OCI-LY7 (cell line): ENCODE results near the gene NUP205. TPM values are rescaled to one million over a fixed set of nuclear protein-coding genes. Genes with fewer than 3 reads are reported as not detected.
A peak's percentile ranks its signal among the peaks of the same experiment; 100 is the strongest.

Experiments used
- BruUV-seq: library from RNA; stranded (reverse); fragments of 400-500 nt; replicated peaks from 2 replicates; lab custom pipeline; 2021; lab: Mats Ljungman, UMichigan
- CTCF ChIA-PET: fragments of 300-600 bp; sonication (Branson Sonifier 250); formaldehyde crosslinking; loops from one replicate; lab custom pipeline; 2022; ENCODE audit warnings: antibody characterized with exemption; ENCODE audit not compliant: unreplicated experiment; lab: Charles Lee
- POLR2A ChIA-PET: fragments of 300-600 bp; sonication (Branson Sonifier 250); formaldehyde crosslinking; loops from one replicate; lab custom pipeline; 2022; ENCODE audit warnings: antibody characterized with exemption; lab: Charles Lee
- DNase-seq: peaks from one replicate; pipeline ENCODE4 v3.0.0-alpha.2; 2015; ENCODE audit warnings: low spot score
- H2AFZ ChIP-seq: fragments of 200-600 bp; sonication (generic), shearing (Covaris generic); 2 replicates; pipeline ENCODE4 v1.6.1; 2014; ENCODE audit warnings: mild to moderate bottlenecking, antibody characterized with exemption, low read length, moderate library complexity
- H3K27ac ChIP-seq: fragments of 200-600 bp; sonication (generic); 2 replicates; pipeline ENCODE4 v1.5.1; 2014; ENCODE audit warnings: mixed run types, low read depth, mild to moderate bottlenecking, moderate library complexity, low read length, inconsistent platforms; ENCODE audit not compliant: poor library complexity, severe bottlenecking
- H3K36me3 ChIP-seq: fragments of 200-600 bp; sonication (generic); 2 replicates; pipeline ENCODE4 v1.6.1; 2014; ENCODE audit warnings: mild to moderate bottlenecking, antibody characterized with exemption, low read length, moderate library complexity, mixed read lengths; ENCODE audit not compliant: insufficient read depth
- H3K4me1 ChIP-seq: fragments of 200-600 bp; sonication (generic); 2 replicates; pipeline ENCODE4 v1.5.1; 2014; ENCODE audit warnings: mild to moderate bottlenecking, low read length; ENCODE audit not compliant: insufficient read depth, poor library complexity, severe bottlenecking
- H3K4me2 ChIP-seq: fragments of 200-600 bp; sonication (generic); 2 replicates; pipeline ENCODE4 v1.6.1; 2014; ENCODE audit warnings: mild to moderate bottlenecking, low read length
- H3K4me3 ChIP-seq: fragments of 200-600 bp; sonication (generic); 2 replicates; pipeline ENCODE4 v1.5.1; 2014; ENCODE audit warnings: mild to moderate bottlenecking, low read depth, low read length; ENCODE audit not compliant: poor library complexity, severe bottlenecking
- H3K79me2 ChIP-seq: fragments of 200-600 bp; sonication (generic); 2 replicates; pipeline ENCODE4 v1.6.1; 2016; ENCODE audit warnings: low read depth, mild to moderate bottlenecking, low read length, moderate library complexity, mixed read lengths; ENCODE audit not compliant: insufficient read depth
- H3K9me2 ChIP-seq: fragments of 200-600 bp; sonication (generic); 2 replicates; pipeline ENCODE4 v1.6.1; 2016; ENCODE audit warnings: mild to moderate bottlenecking, low read length, mixed read lengths; ENCODE audit not compliant: insufficient read depth
- H3K9me3 ChIP-seq: fragments of 200-600 bp; sonication (generic); 2 replicates; pipeline ENCODE4 v1.6.1; 2014; ENCODE audit warnings: mild to moderate bottlenecking, mixed run types, low read length, mixed read lengths
- H4K20me1 ChIP-seq: fragments of 200-600 bp; sonication (generic); 2 replicates; pipeline ENCODE4 v1.6.1; 2014; ENCODE audit warnings: mild to moderate bottlenecking, antibody characterized with exemption, low read length, moderate library complexity, mixed read lengths; ENCODE audit not compliant: insufficient read depth
- CTCF ChIP-seq: fragments of 200-600 bp; sonication (generic); conservative IDR thresholded peaks from 2 replicates; pipeline ENCODE4 v1.5.1; 2014; ENCODE audit warnings: mild to moderate bottlenecking, antibody characterized with exemption, low read length, moderate library complexity, mixed read lengths
- EZH2phosphoT487 ChIP-seq: fragments of 200-600 bp; sonication (generic); IDR thresholded peaks from 2 replicates; pipeline ENCODE4 v1.6.1; 2018; ENCODE audit warnings: low read depth, borderline replicate concordance, mild to moderate bottlenecking, mixed run types, antibody characterized with exemption, low read length, moderate library complexity, mixed read lengths
- intact Hi-C: fragments of 100-400 bp; cut with micrococcal nuclease; formaldehyde crosslinking; loops from one replicate; pipeline ENCODE4 v1.10.0; 2022; ENCODE audit not compliant: unreplicated experiment
- total RNA-seq, 2 experiments: library from RNA; depleted of rRNA in 1 of 2; stranded (reverse); fragments of >200 nt in 1 of 2; shearing (Covaris generic) in 1 of 2; gene quantifications; 2 replicates each; pipeline ENCODE4 v1.2.3, GENCODE V29; 2014 to 2022

The NUP205 gene
- total RNA-seq, 2 experiments from 2014 or later = 115 to 132 TPM

DNA sequence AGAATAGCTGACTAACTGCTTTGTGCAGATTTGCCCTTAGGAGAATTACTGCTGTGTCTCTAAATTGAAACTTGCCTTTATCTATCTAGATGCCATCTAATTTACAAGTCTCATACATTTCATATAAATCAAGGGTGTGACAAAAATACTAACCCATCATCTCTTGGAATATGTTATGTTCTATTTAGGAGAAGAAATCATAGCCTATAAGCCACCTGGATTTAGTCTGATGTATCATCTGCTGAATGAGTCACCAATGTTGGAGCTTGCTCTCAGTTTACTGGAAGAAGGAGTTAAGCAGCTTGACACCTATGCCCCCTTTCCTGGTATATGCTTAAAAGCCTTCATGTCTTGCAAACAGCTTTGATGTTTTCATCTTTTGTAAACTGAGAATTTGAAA lies 43.5 kb downstream of the NUP205 start:
- intact Hi-C loops = loop anchor here (2.0 to 5.0 kb wide), 2 partner anchors 41 to 316 kb away; no protein-coding TSS in a partner anchor
- TF ChIP-seq EZH2phosphoT487 = no peak
- TF ChIP-seq CTCF = no peak
- Histone ChIP-seq H3K9me3 (no peaks in the 10 kb centered on the region), H3K4me1 (no peaks in the 10 kb centered on the region), H3K4me3 (no peak overlapping the region), H2AFZ (no peak overlapping the region), H4K20me1 (no peaks in the 10 kb centered on the region), H3K79me2 (no peaks in the 10 kb centered on the region), H3K36me3 (peaks cover 97% of the 10 kb centered on the region), H3K27ac (no peak overlapping the region), H3K4me2 (no peak overlapping the region), H3K9me2 (no peaks in the 10 kb centered on the region)
- ChIA-PET CTCF (no interaction called here), POLR2A (interaction anchor here (0.7 to 1.2 kb wide), 2 partner anchors 9 to 44 kb away, joined by 3 read pairs; no protein-coding TSS in a partner anchor)
- TSS peak; percentile 1 for BruUV-seq
- no peak for DNase-seq

DNA sequence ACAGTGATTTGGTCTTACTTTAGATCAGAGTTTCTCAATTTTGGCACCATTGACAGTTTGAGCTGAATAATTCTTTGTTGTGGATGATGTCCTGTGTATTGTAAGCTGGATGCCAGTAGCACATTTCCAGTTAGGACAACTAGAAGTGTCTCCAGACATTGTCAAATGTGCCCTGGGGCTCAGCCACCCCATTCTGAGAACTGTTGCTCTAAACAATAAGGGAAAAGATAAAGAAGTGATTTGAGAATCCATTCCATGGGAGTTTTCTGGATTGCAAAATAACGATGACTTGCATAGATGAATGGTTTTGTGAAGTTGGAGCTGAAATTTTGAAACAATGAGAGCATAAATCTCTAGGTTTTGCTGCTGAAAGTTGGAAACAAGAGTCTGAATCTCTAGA lies 44.6 kb downstream of the NUP205 start:
- DNase-seq = no peak
- H3K9me2 ChIP-seq = no peaks in the 10 kb centered on the region
- H2AFZ ChIP-seq = no peak overlapping the region
- BruUV-seq = no TSS peak
- H4K20me1 ChIP-seq = no peaks in the 10 kb centered on the region
- no peaks in the 10 kb centered on the region for H3K9me3 ChIP-seq
- H3K4me2 ChIP-seq = no peak overlapping the region
- TF ChIP-seq CTCF (no peak), EZH2phosphoT487 (no peak)
- H3K4me1 ChIP-seq = no peaks in the 10 kb centered on the region
- CTCF ChIA-PET = no interaction called here
- H3K79me2 ChIP-seq = no peaks in the 10 kb centered on the region
- H3K27ac ChIP-seq = no peak overlapping the region
- H3K36me3 ChIP-seq = peaks cover 99% of the 10 kb centered on the region
- intact Hi-C loops = loop anchor here (5.0 kb wide), 1 partner anchor 40 kb away; no protein-coding TSS in a partner anchor
- H3K4me3 ChIP-seq = no peak overlapping the region
- POLR2A ChIA-PET = interaction anchor here (0.6 to 1.6 kb wide), 5 partner anchors 11 to 298 kb away, joined by 3 to 15 read pairs (median 4); no protein-coding TSS in a partner anchor

DNA sequence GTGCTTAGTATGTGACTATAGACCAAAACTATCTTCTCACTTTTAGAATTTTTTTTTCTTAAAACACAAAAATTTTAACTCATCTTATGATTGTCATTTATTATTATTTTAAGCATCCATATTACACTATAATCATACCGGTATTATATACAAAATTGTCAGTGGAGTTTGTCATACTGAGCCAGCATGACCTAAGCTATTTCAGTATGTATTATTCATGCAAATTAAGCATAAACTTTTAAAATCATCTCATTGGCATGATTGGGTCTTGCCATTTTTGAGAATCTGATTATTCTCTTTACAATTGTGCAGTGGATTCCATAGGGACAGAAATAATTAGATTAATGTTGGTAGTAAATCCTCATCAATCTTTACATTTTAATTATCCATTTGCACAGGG lies 58.4 kb downstream of the NUP205 start:
- Histone ChIP-seq H3K9me3 (no peaks in the 10 kb centered on the region), H2AFZ (no peak overlapping the region), H3K79me2 (no peaks in the 10 kb centered on the region), H3K4me1 (no peaks in the 10 kb centered on the region), H3K36me3 (peaks cover 96% of the 10 kb centered on the region), H3K4me3 (no peak overlapping the region), H3K9me2 (no peaks in the 10 kb centered on the region), H3K27ac (no peak overlapping the region), H4K20me1 (no peaks in the 10 kb centered on the region), H3K4me2 (no peak overlapping the region)
- ChIA-PET CTCF (no interaction called here), POLR2A (interaction anchor here (0.5 kb wide), 1 partner anchor 268 kb away, joined by 3 read pairs; no protein-coding TSS in a partner anchor)
- no TSS peak for BruUV-seq
- no peak for DNase-seq
- intact Hi-C loops = no loop called here
- TF ChIP-seq EZH2phosphoT487 (no peak), CTCF (no peak)
